BE2C (cell line): ENCODE results near the gene GRK2.

Source experiments
- DNase-seq: peaks from one replicate; pipeline ENCODE4 v3.0.0-alpha.2; 2020
- H3K27me3 ChIP-seq: fragments of 250-450 bp; sonication (Bioruptor Pico); 2 replicates; pipeline ENCODE4 v1.5.1; 2020; ENCODE audit warnings: mild to moderate bottlenecking
- H3K36me3 ChIP-seq: fragments of 250-450 bp; sonication (Bioruptor Pico); 2 replicates; pipeline ENCODE4 v1.5.1; 2020; ENCODE audit warnings: mild to moderate bottlenecking
- H3K4me1 ChIP-seq: fragments of 250-450 bp; sonication (Bioruptor Pico); 2 replicates; pipeline ENCODE4 v1.5.1; 2020
- H3K4me3 ChIP-seq: 2 replicates; pipeline ENCODE4 v1.5.1; 2011; ENCODE audit warnings: low read depth, low read length
- H3K9me3 ChIP-seq: fragments of 250-450 bp; sonication (Bioruptor Pico); 2 replicates; pipeline ENCODE4 v1.5.1; 2020
- CTCF ChIP-seq: IDR thresholded peaks from 2 replicates; pipeline ENCODE4 v1.5.1; 2012; ENCODE audit warnings: mild to moderate bottlenecking, low read depth, low read length

GRK2 gene

GRCh38 chr11:67304511-67305113 is 38.3 kb downstream of the GRK2 start:
- no peak for TF ChIP-seq CTCF
- Histone ChIP-seq H3K27me3 (no peaks in the 10 kb centered on the region), H3K4me3 (no peak overlapping the region), H3K9me3 (no peaks in the 10 kb centered on the region), H3K36me3 (peaks cover 16% of the 10 kb centered on the region), H3K4me1 (peaks cover 14% of the 10 kb centered on the region)
- no peak for DNase-seq

- Histone ChIP-seq H3K4me3 (no peak overlapping the region), H3K36me3 (peaks cover 5% of the 10 kb centered on the region; the same call in 1 of the 2 replicates), H3K9me3 (no peaks in the 10 kb centered on the region), H3K4me1 (peaks cover 10% of the 10 kb centered on the region), H3K27me3 (no peaks in the 10 kb centered on the region)
- DNase-seq: no peak
- no peak for TF ChIP-seq CTCF
Observed at GRCh38 chr11:67306769-67307544, 40.7 kb downstream of the GRK2 start.

- H3K36me3 ChIP-seq: peaks cover 3% of the 10 kb centered on the region; the same call in 1 of the 2 replicates
- no peaks in the 10 kb centered on the region for H3K9me3 ChIP-seq
- H3K27me3 ChIP-seq: no peaks in the 10 kb centered on the region
- DNase-seq: no peak
- no peak for TF ChIP-seq CTCF
- no peak overlapping the region for H3K4me3 ChIP-seq
- H3K4me1 ChIP-seq: peaks cover 6% of the 10 kb centered on the region
Observed at GRCh38 chr11:67307545-67308001, 41.3 kb downstream of the GRK2 start.

- no peak overlapping the region for H3K4me3 ChIP-seq
- H3K36me3 ChIP-seq: no peaks in the 10 kb centered on the region
- TF ChIP-seq CTCF: no peak
- H3K27me3 ChIP-seq: no peaks in the 10 kb centered on the region
- DNase-seq: no peak
- H3K9me3 ChIP-seq: no peaks in the 10 kb centered on the region
- peaks cover 2% of the 10 kb centered on the region; the same call in 1 of the 2 replicates for H3K4me1 ChIP-seq
Observed at GRCh38 chr11:67308031-67308866, 42.0 kb downstream of the GRK2 start.

- Histone ChIP-seq H3K4me1 (peaks cover 2% of the 10 kb centered on the region; the same call in 1 of the 2 replicates), H3K27me3 (no peaks in the 10 kb centered on the region), H3K9me3 (no peaks in the 10 kb centered on the region), H3K4me3 (no peak overlapping the region), H3K36me3 (no peaks in the 10 kb centered on the region)
- no peak for DNase-seq
- TF ChIP-seq CTCF: no peak
Observed at GRCh38 chr11:67309166-67309565, 42.9 kb downstream of the GRK2 start.
